ENCODE results near the gene CHD6.

DNA sequence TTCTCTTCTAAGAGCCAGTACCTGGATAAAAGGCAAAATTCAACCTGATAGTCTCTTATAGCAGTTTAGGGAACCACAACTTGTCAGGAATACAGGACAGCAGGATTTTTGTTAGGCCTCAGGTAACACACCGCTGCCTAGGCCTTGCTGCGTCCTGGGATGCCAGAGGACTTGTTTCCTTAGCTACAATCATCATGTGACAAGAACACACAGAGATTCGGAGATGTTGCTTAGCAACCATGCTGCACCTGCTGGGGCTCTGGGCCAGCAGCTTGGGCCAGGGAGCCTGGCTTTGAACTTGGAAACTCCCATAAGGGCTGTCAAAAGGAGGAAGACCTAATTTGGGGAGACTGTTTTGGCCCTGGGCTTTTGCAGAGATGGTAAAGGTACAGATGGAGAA is 36.1 kb upstream of the CHD6 start:
- TF ChIP-seq, protein P1, sequence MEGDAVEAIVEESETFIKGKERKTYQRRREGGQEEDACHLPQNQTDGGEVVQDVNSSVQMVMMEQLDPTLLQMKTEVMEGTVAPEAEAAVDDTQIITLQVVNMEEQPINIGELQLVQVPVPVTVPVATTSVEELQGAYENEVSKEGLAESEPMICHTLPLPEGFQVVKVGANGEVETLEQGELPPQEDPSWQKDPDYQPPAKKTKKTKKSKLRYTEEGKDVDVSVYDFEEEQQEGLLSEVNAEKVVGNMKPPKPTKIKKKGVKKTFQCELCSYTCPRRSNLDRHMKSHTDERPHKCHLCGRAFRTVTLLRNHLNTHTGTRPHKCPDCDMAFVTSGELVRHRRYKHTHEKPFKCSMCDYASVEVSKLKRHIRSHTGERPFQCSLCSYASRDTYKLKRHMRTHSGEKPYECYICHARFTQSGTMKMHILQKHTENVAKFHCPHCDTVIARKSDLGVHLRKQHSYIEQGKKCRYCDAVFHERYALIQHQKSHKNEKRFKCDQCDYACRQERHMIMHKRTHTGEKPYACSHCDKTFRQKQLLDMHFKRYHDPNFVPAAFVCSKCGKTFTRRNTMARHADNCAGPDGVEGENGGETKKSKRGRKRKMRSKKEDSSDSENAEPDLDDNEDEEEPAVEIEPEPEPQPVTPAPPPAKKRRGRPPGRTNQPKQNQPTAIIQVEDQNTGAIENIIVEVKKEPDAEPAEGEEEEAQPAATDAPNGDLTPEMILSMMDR (IDR thresholded peaks at IDR 0.05; ENCODE audit: low read length) = no peak
- no peak for TF ChIP-seq EZH2 (IDR thresholded peaks at IDR 0.05; ENCODE audit: borderline replicate concordance, low read length)

Data from OCI-LY1 (cell line).